HG03432 (cell line): ENCODE measurements around the gene SBNO2.
"Not testable (repeated sequence)": the region's sequence is repeated elsewhere in the genome, so short reads cannot be mapped to it uniquely, and the experiment has no call there.

Experiments
- ATAC-seq: cut with Tn5 transposase; IDR thresholded peaks from one replicate; pipeline ENCODE4 v1.9.1; 2021; ENCODE audit warnings: mild to moderate bottlenecking, moderate library complexity; ENCODE audit not compliant: unreplicated experiment

SBNO2 gene

GRCh38 chr19:1121395-1121794 lies 52.7 kb downstream of the SBNO2 start:
- no peak for ATAC-seq

DNA sequence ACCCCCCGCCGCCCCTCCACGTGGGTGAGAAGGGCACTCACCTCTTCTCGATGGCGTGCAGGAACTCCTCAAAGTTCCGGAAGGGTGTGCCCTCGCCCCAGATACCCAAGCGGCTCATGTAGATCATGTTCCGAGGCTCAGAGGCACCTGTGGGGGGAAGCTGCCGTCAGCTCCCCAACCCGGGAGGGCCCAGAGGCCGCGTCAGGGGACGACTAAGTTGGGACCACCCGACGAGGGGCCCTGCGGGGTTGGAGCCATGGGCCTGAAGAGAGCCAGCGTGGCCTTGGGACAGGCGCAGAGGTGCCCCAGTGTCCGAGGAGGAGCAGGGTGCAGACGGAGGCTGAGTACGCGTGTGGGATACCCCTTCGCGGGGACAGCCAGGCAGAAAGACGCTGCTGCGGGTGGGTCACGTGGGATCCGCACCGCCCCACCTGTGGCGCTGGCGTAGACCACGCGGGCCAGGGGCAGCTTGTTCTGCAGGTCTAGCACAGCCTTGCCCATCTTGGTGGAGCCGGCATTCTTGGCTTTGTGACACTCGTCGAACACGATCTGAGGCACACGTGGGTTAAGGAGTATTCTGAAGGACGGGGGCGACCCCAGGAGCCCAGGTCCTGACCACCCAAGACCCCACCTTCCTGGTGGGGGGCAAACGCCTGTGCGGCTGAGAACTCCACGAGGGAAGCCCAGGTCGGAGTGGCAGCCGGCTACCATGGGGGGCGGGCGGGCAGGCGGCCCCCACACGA lies 54.4 kb downstream of the SBNO2 start:
- no peak for ATAC-seq

- no peak for ATAC-seq
Measured at GRCh38 chr19:1118999-1119398, 55.1 kb downstream of the SBNO2 start.

DNA sequence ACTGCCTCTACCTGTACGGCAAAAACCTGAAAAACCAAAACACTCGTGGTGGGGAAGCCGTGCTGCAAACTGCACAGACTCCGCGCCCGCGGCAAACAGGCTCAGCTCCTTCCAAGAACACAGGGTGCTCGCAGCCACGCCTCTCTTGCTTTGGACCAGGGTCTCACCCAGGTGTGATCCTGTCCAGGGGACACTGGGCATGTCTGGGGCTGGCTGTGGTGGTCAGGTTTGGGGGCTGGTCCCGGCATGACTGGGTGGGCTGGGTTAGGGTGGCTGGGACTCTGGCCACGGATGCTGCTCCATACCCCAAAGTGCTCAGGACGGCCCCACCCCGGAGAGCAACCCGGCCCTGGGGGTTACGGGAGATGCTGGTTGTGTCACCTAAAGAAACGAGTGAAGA lies 56.4 kb downstream of the SBNO2 start:
- ATAC-seq = no peak

GRCh38 chr19:1116726-1117581 lies 57.1 kb downstream of the SBNO2 start:
- ATAC-seq = no peak

DNA sequence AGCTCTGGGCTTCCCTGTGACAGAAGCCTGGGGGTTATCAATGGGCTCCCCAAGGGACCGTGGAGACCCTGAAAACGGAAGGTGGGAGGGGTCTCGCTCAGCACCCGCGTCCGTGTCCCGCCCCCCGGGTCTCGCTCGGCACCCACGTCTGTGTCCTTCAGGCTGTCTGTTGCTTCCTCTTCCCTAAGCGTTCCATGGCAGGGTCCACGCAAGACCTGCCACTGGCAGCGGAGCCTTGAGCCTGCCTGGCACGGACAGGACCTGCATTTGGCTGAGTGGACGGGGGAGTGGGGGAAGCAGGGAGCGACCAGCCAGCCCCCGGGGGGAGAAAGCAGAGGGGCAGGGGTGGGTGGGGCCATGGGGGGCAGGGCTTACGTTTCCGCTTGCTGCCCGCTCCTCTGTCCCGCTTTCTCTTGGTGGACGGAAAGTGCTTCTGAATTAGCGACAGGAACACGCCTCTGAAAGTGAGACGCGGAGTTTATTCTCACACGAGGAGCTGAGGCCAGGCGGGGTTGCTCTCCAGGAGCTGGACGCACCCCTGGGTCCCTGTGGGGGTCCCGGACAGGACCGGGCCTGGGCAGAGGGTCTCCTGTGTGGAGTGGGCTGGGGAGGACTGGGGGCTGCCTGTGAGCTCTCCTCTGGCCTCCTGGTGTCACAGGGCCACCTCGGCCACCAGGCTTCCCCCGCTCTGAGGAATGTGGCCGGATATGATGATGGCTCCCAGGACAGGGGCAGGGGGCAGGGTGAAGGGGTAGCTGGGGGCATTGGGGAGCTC lies 58.2 kb downstream of the SBNO2 start:
- ATAC-seq = no peak

- not testable (repeated sequence) for ATAC-seq
Measured at GRCh38 chr19:1114728-1115127, 59.3 kb downstream of the SBNO2 start.

DNA sequence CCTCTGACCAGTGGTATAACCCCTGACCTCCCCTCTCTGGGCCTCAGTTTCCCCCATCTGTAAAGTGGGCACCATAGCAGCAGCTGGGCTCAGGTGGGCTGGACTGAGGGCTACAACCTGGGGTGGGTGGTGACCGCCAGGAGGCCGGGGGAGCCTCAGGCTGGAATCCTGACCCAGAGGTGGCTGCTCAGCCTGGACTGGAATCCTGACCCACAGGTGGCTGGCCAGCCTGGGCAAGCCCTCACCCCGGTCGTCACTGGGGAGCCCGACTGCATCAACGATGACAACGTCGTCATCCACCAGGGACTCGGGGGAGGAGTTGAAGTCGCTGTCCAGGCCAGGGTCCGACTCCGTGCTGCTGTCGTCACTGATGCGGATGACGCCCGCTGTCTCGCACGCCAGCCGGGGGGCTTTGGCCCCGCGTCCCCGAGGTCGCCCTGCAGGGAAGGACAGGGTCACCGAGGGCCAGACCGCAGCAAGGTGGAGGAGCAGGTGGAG lies 60.0 kb downstream of the SBNO2 start:
- ATAC-seq = no peak

- peak; percentile 53 for ATAC-seq
Measured at GRCh38 chr19:1113030-1113985, 60.8 kb downstream of the SBNO2 start.

GRCh38 chr19:1112268-1113029 lies 61.6 kb downstream of the SBNO2 start:
- no peak for ATAC-seq

- ATAC-seq = no peak
Measured at GRCh38 chr19:1111641-1112267, 62.3 kb downstream of the SBNO2 start.

- ATAC-seq = no peak
Measured at GRCh38 chr19:1110809-1111640, 63.0 kb downstream of the SBNO2 start.

- ATAC-seq = no peak
Measured at GRCh38 chr19:1109697-1110671, 64.1 kb downstream of the SBNO2 start.

DNA sequence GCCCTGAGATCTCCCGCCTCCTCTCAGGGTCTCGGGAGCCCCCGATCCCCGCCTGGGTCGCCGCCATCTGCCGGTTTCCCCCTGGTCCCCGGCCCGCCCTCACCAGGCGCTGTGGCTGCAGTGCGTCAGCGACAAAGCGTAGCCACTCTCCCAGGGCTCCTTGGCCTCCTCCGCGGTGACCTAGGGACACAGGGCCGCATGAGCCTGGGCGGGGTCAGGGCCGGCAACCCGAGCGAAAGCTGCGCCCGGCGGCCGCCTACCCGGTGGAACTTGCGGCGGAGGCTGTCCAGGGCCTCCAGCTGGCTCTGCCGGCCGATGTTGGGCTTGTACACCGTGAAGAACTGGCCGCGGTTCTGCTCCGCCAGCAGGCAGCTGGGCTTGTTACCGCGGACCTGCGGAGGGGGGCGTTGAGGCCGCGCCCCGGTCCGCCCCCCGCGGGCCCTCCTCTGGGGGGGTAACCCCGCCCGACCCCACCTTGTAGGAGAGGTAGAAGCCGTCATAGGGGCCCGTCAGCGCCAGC lies 65.0 kb downstream of the SBNO2 start:
- no peak for ATAC-seq

- ATAC-seq = no peak
Measured at GRCh38 chr19:1108291-1109031, 65.6 kb downstream of the SBNO2 start.
